ENCODE data around the gene TAS1R2. TPM values are rescaled to one million over a fixed set of nuclear protein-coding genes. Genes with fewer than 3 reads are reported as not detected.

Gene TAS1R2
- total RNA-seq (ENCODE audit: low replicate concordance), result not detected in 2 replicates

GRCh38 chr1:18859560-18859959 is at the start of gene TAS1R2:
Gene TAS1R2, minus strand, starts transcription at chr1:18859660. Its CDS starts 0 bp downstream, at chr1:18859660.

DNA sequence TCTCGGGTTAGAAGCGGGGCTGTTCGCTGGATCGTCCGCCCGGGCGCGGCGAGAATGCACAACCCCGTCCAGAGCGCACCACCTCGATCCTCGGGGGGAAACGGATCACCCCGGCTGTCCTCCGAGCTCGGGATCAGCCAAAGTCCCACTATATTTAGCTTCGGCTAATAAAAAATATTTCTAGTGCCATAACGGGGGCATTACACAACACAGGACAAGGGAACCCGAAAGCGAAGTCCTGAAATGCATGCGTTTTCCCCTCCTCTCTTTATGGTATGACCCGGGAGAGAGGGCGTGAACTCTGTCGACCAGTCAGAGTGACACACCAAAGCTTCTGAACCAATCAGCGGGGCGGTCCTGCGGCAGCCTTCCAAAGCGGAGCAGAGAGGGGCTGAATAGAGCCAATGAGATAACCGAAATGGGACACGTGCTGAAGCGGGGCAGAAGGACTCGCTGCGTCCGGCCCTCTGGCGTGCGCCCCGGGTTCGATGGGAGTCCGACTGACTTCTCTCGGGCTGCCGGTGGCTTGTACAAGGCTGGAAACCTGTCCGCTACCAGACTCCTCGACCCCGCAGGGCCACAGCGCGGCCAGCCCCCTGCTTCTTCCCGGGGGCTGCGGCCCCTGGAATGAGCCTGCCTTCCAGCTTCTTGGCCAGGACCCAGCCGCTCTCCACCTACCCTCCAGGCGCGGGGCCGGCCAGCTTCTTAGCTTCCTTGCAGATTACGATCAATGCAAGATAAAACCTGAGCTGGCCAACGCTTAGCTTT is 43.2 kb upstream of the TAS1R2 start, which contains the start of gene ALDH4A1:
Gene ALDH4A1 (minus strand): TSS at position 33 of the 768 bp plus-strand sequence. CDS start 32 bp downstream, at position 1.

Other genes starting within 250 kb of the TAS1R2 start
- not detected in 2 replicates for gene PAX7, start 228.8 kb downstream of the TAS1R2 start, total RNA-seq (ENCODE audit: low replicate concordance)
- gene ALDH4A1, start 42.9 kb upstream of the TAS1R2 start, total RNA-seq (ENCODE audit: low replicate concordance), result 16.1 and 18.9 TPM in 2 replicates
- gene IFFO2, start 97.0 kb upstream of the TAS1R2 start, total RNA-seq (ENCODE audit: low replicate concordance), result 8.4 and 15.3 TPM in 2 replicates